MM.1S (cell line): ENCODE data around the gene ANTKMT.

ENCODE experiments used
- EZH2 ChIP-seq: fragments of 300-600 bp; sonication (generic); optimal IDR thresholded peaks from 2 replicates; pipeline ENCODE3; 2017; ENCODE audit warnings: low read depth, mild to moderate bottlenecking, antibody characterized with exemption, low read length, mixed read lengths
- EZH2phosphoT487 ChIP-seq: fragments of 300-600 bp; sonication (generic); IDR thresholded peaks from 2 replicates; pipeline ENCODE4 v1.6.1; 2018; ENCODE audit warnings: antibody characterized with exemption, low read length
- TF ChIP-seq, protein P1 (sequence below): fragments of 300-600 bp; sonication (generic); IDR thresholded peaks from 2 replicates; pipeline ENCODE4 v1.5.1; 2016; ENCODE audit warnings: antibody characterized with exemption, low read length, mixed read lengths

- TF ChIP-seq, protein P1, sequence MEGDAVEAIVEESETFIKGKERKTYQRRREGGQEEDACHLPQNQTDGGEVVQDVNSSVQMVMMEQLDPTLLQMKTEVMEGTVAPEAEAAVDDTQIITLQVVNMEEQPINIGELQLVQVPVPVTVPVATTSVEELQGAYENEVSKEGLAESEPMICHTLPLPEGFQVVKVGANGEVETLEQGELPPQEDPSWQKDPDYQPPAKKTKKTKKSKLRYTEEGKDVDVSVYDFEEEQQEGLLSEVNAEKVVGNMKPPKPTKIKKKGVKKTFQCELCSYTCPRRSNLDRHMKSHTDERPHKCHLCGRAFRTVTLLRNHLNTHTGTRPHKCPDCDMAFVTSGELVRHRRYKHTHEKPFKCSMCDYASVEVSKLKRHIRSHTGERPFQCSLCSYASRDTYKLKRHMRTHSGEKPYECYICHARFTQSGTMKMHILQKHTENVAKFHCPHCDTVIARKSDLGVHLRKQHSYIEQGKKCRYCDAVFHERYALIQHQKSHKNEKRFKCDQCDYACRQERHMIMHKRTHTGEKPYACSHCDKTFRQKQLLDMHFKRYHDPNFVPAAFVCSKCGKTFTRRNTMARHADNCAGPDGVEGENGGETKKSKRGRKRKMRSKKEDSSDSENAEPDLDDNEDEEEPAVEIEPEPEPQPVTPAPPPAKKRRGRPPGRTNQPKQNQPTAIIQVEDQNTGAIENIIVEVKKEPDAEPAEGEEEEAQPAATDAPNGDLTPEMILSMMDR: no peak
- TF ChIP-seq EZH2: no peak
- TF ChIP-seq EZH2phosphoT487: no peak
Measured at GRCh38 chr16:766820-767640, 46.1 kb downstream of the ANTKMT start.
